Neural cell (in vitro differentiated cells): Measurements from ENCODE around the gene SDS.

ENCODE experiments used
- POLR2AphosphoS5 ChIP-seq: IDR thresholded peaks from 2 replicates; pipeline ENCODE4 v1.6.1; 2012
- TF ChIP-seq, protein P1 (sequence below): fragments of 450-650 bp; IDR thresholded peaks from 2 replicates; pipeline ENCODE4 v1.5.1; 2014; ENCODE audit warnings: antibody characterized with exemption, mild to moderate bottlenecking, moderate library complexity; ENCODE audit not compliant: poor library complexity, severe bottlenecking

- TF ChIP-seq, protein P1, sequence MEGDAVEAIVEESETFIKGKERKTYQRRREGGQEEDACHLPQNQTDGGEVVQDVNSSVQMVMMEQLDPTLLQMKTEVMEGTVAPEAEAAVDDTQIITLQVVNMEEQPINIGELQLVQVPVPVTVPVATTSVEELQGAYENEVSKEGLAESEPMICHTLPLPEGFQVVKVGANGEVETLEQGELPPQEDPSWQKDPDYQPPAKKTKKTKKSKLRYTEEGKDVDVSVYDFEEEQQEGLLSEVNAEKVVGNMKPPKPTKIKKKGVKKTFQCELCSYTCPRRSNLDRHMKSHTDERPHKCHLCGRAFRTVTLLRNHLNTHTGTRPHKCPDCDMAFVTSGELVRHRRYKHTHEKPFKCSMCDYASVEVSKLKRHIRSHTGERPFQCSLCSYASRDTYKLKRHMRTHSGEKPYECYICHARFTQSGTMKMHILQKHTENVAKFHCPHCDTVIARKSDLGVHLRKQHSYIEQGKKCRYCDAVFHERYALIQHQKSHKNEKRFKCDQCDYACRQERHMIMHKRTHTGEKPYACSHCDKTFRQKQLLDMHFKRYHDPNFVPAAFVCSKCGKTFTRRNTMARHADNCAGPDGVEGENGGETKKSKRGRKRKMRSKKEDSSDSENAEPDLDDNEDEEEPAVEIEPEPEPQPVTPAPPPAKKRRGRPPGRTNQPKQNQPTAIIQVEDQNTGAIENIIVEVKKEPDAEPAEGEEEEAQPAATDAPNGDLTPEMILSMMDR, result no peak
- no peak for TF ChIP-seq POLR2AphosphoS5
Observed at GRCh38 chr12:113390064-113391043, 13.3 kb downstream of the SDS start.
